MM.1S (cell line): ENCODE results near the gene CXCL3.

Experiments used
- DNase-seq: peaks from one replicate; pipeline ENCODE4 v3.0.0-alpha.2; 2015
- H2AFZ ChIP-seq: fragments of 300-600 bp; sonication (generic); 2 replicates; pipeline ENCODE4 v1.6.0; 2016; ENCODE audit warnings: antibody characterized with exemption, low read length
- H3F3A ChIP-seq: fragments of 300-600 bp; sonication (generic); 2 replicates; pipeline ENCODE4 v1.6.1; 2016; ENCODE audit warnings: mild to moderate bottlenecking, antibody characterized with exemption, low read length, moderate library complexity, mixed read lengths; ENCODE audit not compliant: insufficient read depth
- H3K27ac ChIP-seq: fragments of 300-600 bp; sonication (generic); 2 replicates; pipeline ENCODE4 v1.5.1; 2016; ENCODE audit warnings: mild to moderate bottlenecking, low read length
- H3K27me3 ChIP-seq: fragments of 300-600 bp; sonication (generic); replicated peaks from 2 replicates; pipeline ENCODE4 v1.6.0; 2016; ENCODE audit warnings: low read length; ENCODE audit not compliant: insufficient read depth
- H3K36me3 ChIP-seq: fragments of 300-600 bp; sonication (generic); replicated peaks from 2 replicates; pipeline ENCODE4 v1.6.1; 2016; ENCODE audit warnings: mild to moderate bottlenecking, low read length, mixed read lengths; ENCODE audit not compliant: insufficient read depth
- H3K4me1 ChIP-seq: fragments of 300-600 bp; sonication (generic); 2 replicates; pipeline ENCODE4 v1.6.1; 2016; ENCODE audit warnings: low read length, mixed read lengths
- H3K4me2 ChIP-seq: fragments of 300-600 bp; sonication (generic); 2 replicates; pipeline ENCODE4 v1.6.0; 2016; ENCODE audit warnings: low read depth, low read length
- H3K4me3 ChIP-seq: fragments of 300-600 bp; sonication (generic); 2 replicates; pipeline ENCODE4 v1.5.1; 2016; ENCODE audit warnings: low read length, mixed read lengths
- H3K79me2 ChIP-seq: fragments of 300-600 bp; sonication (generic); 2 replicates; pipeline ENCODE4 v1.6.1; 2016; ENCODE audit warnings: mixed run types, low read length, mixed read lengths
- H3K9ac ChIP-seq: fragments of 300-600 bp; sonication (generic); 2 replicates; pipeline ENCODE4 v1.6.1; 2016; ENCODE audit warnings: low read length, mixed read lengths
- H3K9me2 ChIP-seq: fragments of 300-600 bp; sonication (generic); replicated peaks from 2 replicates; pipeline ENCODE4 v1.6.1; 2016; ENCODE audit warnings: mild to moderate bottlenecking, low read length, mixed read lengths; ENCODE audit not compliant: insufficient read depth
- H3K9me3 ChIP-seq: fragments of 300-600 bp; sonication (generic); replicated peaks from 2 replicates; pipeline ENCODE4 v1.6.1; 2016; ENCODE audit warnings: mild to moderate bottlenecking, low read length, mixed read lengths; ENCODE audit not compliant: insufficient read depth
- H4K20me1 ChIP-seq: fragments of 300-600 bp; sonication (generic); 2 replicates; pipeline ENCODE4 v1.6.1; 2016; ENCODE audit warnings: mild to moderate bottlenecking, low read length, moderate library complexity, mixed read lengths; ENCODE audit not compliant: insufficient read depth
- CTCF ChIP-seq: fragments of 300-600 bp; sonication (generic); IDR thresholded peaks from 2 replicates; pipeline ENCODE4 v1.5.1; 2016; ENCODE audit warnings: antibody characterized with exemption, low read length, mixed read lengths
- EZH2 ChIP-seq: fragments of 300-600 bp; sonication (generic); optimal IDR thresholded peaks from 2 replicates; pipeline ENCODE3; 2017; ENCODE audit warnings: low read depth, mild to moderate bottlenecking, antibody characterized with exemption, low read length, mixed read lengths
- EZH2phosphoT487 ChIP-seq: fragments of 300-600 bp; sonication (generic); IDR thresholded peaks from 2 replicates; pipeline ENCODE4 v1.6.1; 2018; ENCODE audit warnings: antibody characterized with exemption, low read length

CXCL3 gene

GRCh38 chr4:74016068-74016467, 22.4 kb downstream of the CXCL3 start:
- Histone ChIP-seq H3K4me2 (no peak overlapping the region), H3K4me1 (no peaks in the 10 kb centered on the region), H3K4me3 (no peak overlapping the region)

DNA sequence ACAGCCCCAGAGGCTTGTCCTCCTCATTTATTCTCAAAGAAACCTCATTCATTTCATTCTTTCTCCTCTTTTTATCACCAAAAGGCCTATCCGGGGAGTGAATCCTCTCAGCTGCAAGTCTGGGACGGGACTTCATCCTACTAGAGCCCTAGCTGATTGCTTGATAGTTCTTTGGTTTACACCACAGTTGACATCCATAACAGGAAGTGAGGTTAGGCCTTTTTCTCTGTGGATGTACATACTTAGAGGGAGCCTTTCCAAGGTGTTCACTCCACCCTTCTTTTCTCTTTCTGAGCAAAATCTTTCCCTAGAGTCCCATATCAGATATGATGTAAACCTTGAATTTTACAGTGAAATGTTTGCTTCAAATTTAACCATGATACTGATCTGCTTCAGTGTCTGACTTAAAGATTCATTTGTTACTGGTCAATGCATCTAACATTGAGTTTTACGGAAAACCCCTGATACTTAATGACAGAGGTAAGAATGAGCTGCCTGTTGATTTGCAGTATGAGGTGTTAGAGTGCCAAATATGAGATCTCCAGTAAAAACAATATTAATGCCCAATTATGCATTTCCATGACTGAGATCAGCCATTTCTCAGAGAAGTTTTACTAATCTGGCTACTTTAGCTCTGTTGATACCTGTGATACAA, 23.2 kb downstream of the CXCL3 start:
- no peak for DNase-seq
- no peak overlapping the region for H3K4me2 ChIP-seq
- H3F3A ChIP-seq: no peaks in the 10 kb centered on the region
- H3K4me1 ChIP-seq: no peaks in the 10 kb centered on the region
- no peaks in the 10 kb centered on the region for H3K27me3 ChIP-seq
- no peak overlapping the region for H3K27ac ChIP-seq
- no peak overlapping the region for H2AFZ ChIP-seq
- H3K9me3 ChIP-seq: no peaks in the 10 kb centered on the region
- no peaks in the 10 kb centered on the region for H3K36me3 ChIP-seq
- TF ChIP-seq CTCF (no peak), EZH2phosphoT487 (no peak), EZH2 (no peak)
- no peaks in the 10 kb centered on the region for H4K20me1 ChIP-seq
- H3K4me3 ChIP-seq: no peak overlapping the region
- H3K9me2 ChIP-seq: no peaks in the 10 kb centered on the region
- H3K79me2 ChIP-seq: no peaks in the 10 kb centered on the region
- no peak overlapping the region for H3K9ac ChIP-seq

More at GRCh38 chr4:74016068-74016467, 22.4 kb downstream of the CXCL3 start:
- no peaks in the 10 kb centered on the region for H3K36me3 ChIP-seq
- DNase-seq: no peak
- TF ChIP-seq EZH2: no peak
- TF ChIP-seq EZH2phosphoT487: no peak
- TF ChIP-seq CTCF: no peak
- no peaks in the 10 kb centered on the region for H3F3A ChIP-seq
- no peaks in the 10 kb centered on the region for H3K9me3 ChIP-seq
- H3K79me2 ChIP-seq: no peaks in the 10 kb centered on the region
- no peaks in the 10 kb centered on the region for H3K9me2 ChIP-seq
- no peak overlapping the region for H2AFZ ChIP-seq
- no peak overlapping the region for H3K9ac ChIP-seq
- H3K27ac ChIP-seq: no peak overlapping the region
- no peaks in the 10 kb centered on the region for H3K27me3 ChIP-seq
- no peaks in the 10 kb centered on the region for H4K20me1 ChIP-seq

- Histone ChIP-seq H3K79me2 (no peaks in the 10 kb centered on the region), H3K27ac (no peak overlapping the region), H3K4me2 (no peak overlapping the region), H3K4me3 (no peak overlapping the region), H3K9me3 (no peaks in the 10 kb centered on the region), H3K27me3 (no peaks in the 10 kb centered on the region), H4K20me1 (no peaks in the 10 kb centered on the region), H2AFZ (no peak overlapping the region), H3K36me3 (no peaks in the 10 kb centered on the region), H3K4me1 (no peaks in the 10 kb centered on the region), H3K9ac (no peak overlapping the region), H3K9me2 (no peaks in the 10 kb centered on the region), H3F3A (no peaks in the 10 kb centered on the region)
- no peak for DNase-seq
- TF ChIP-seq EZH2phosphoT487 (no peak), EZH2 (no peak), CTCF (no peak)
Measured at GRCh38 chr4:74014332-74014731, 24.2 kb downstream of the CXCL3 start.
